Calu3 (cell line): ENCODE results near the gene FSIP1. TPM values are rescaled to one million over a fixed set of nuclear protein-coding genes. Genes with fewer than 3 reads are reported as not detected.

Source experiments
- BruUV-seq: library from RNA; stranded (reverse); fragments of 400-500 nt; replicated peaks from 2 replicates; lab custom pipeline; 2021; lab: Mats Ljungman, UMichigan
- CTCF ChIA-PET: fragments of 300-600 bp; sonication (Branson Sonifier 250); formaldehyde crosslinking; loops from one replicate; lab custom pipeline; 2022; ENCODE audit warnings: antibody characterized with exemption; lab: Charles Lee
- DNase-seq: peaks from one replicate; pipeline ENCODE4 v3.0.0; 2022
- H3K27ac Mint-ChIP-seq: one replicate; pipeline ENCODE4 v1.8.0; 2022; ENCODE audit warnings: mixed read lengths; ENCODE audit not compliant: unreplicated experiment
- H3K27me3 Mint-ChIP-seq: one replicate; pipeline ENCODE4 v1.8.0; 2022; ENCODE audit warnings: mixed read lengths; ENCODE audit not compliant: unreplicated experiment
- H3K36me3 Mint-ChIP-seq: one replicate; pipeline ENCODE4 v1.8.0; 2022; ENCODE audit warnings: mild to moderate bottlenecking, moderate library complexity, mixed read lengths; ENCODE audit not compliant: insufficient read depth, unreplicated experiment
- H3K4me1 Mint-ChIP-seq: one replicate; pipeline ENCODE4 v1.8.0; 2022; ENCODE audit warnings: mild to moderate bottlenecking, low read depth, mixed read lengths; ENCODE audit not compliant: unreplicated experiment
- H3K4me3 Mint-ChIP-seq: one replicate; pipeline ENCODE4 v1.8.0; 2022; ENCODE audit warnings: mild to moderate bottlenecking, low read depth, moderate library complexity, mixed read lengths; ENCODE audit not compliant: unreplicated experiment
- H3K9me3 Mint-ChIP-seq: one replicate; pipeline ENCODE4 v1.8.0; 2022; ENCODE audit warnings: low read depth, mixed read lengths; ENCODE audit not compliant: unreplicated experiment
- CTCF ChIP-seq: fragments of 200-600 bp; IDR thresholded peaks from one replicate; pipeline ENCODE4 v1.8.0; 2022; ENCODE audit warnings: antibody characterized with exemption; ENCODE audit not compliant: unreplicated experiment
- intact Hi-C: fragments of 100-400 bp; cut with micrococcal nuclease; formaldehyde crosslinking; loops from one replicate; pipeline ENCODE4 v1.10.0; 2022; ENCODE audit not compliant: unreplicated experiment
- total RNA-seq: library from RNA; stranded (reverse); gene quantifications from 2 replicates; pipeline ENCODE4 v1.2.3, GENCODE V29; 2022

FSIP1 gene
- total RNA-seq, 1 experiment from 2014 or later = 0.28 TPM

- CTCF ChIA-PET = interaction anchor here (0.5 to 0.9 kb wide), 2 partner anchors 13 to 155 kb away, joined by 3 to 4 read pairs; no protein-coding TSS in a partner anchor
- intact Hi-C loops = no loop called here
- Mint-ChIP-seq H3K4me3 (no peak overlapping the region), H3K9me3 (no peaks in the 10 kb centered on the region), H3K27ac (no peak overlapping the region), H3K27me3 (no peaks in the 10 kb centered on the region), H3K4me1 (no peaks in the 10 kb centered on the region), H3K36me3 (peaks cover 6% of the 10 kb centered on the region)
- no peak for TF ChIP-seq CTCF
- DNase-seq = no peak
- no TSS peak for BruUV-seq
Observed at GRCh38 chr15:39602143-39602542, 180.5 kb downstream of the FSIP1 start.

GRCh38 chr15:39599871-39600270 lies 182.8 kb downstream of the FSIP1 start:
- Mint-ChIP-seq H3K4me3 (no peak overlapping the region), H3K9me3 (no peaks in the 10 kb centered on the region), H3K4me1 (no peaks in the 10 kb centered on the region), H3K27ac (no peak overlapping the region), H3K36me3 (peaks cover 11% of the 10 kb centered on the region), H3K27me3 (no peaks in the 10 kb centered on the region)
- BruUV-seq = no TSS peak
- no peak for DNase-seq
- CTCF ChIA-PET = no interaction called here
- intact Hi-C loops = loop anchor here (5.0 to 10.0 kb wide), 2 partner anchors 65 to 157 kb away; no protein-coding TSS in a partner anchor
- TF ChIP-seq CTCF = no peak

- no peaks in the 10 kb centered on the region for H3K9me3 Mint-ChIP-seq
- no peak for TF ChIP-seq CTCF
- peaks cover 11% of the 10 kb centered on the region for H3K36me3 Mint-ChIP-seq
- DNase-seq = no peak
- no TSS peak for BruUV-seq
- CTCF ChIA-PET = no interaction called here
- H3K4me1 Mint-ChIP-seq = no peaks in the 10 kb centered on the region
- no peaks in the 10 kb centered on the region for H3K27me3 Mint-ChIP-seq
- intact Hi-C loops = loop anchor here (5.0 to 10.0 kb wide), 2 partner anchors 66 to 158 kb away; no protein-coding TSS in a partner anchor
- no peak overlapping the region for H3K4me3 Mint-ChIP-seq
- no peak overlapping the region for H3K27ac Mint-ChIP-seq
Observed at GRCh38 chr15:39598958-39599845, 183.4 kb downstream of the FSIP1 start.

- CTCF ChIA-PET = no interaction called here
- DNase-seq = no peak
- no peaks in the 10 kb centered on the region for H3K4me1 Mint-ChIP-seq
- H3K27me3 Mint-ChIP-seq = no peaks in the 10 kb centered on the region
- H3K4me3 Mint-ChIP-seq = no peak overlapping the region
- no peak overlapping the region for H3K27ac Mint-ChIP-seq
- H3K36me3 Mint-ChIP-seq = peaks cover 17% of the 10 kb centered on the region
- intact Hi-C loops = loop anchor here (5.0 to 10.0 kb wide), 2 partner anchors 66 to 159 kb away; no protein-coding TSS in a partner anchor
- BruUV-seq = no TSS peak
- no peaks in the 10 kb centered on the region for H3K9me3 Mint-ChIP-seq
- no peak for TF ChIP-seq CTCF
Observed at GRCh38 chr15:39598186-39598850, 184.3 kb downstream of the FSIP1 start.
